Fibroblast of skin of abdomen (primary cell): ENCODE results near the gene ZFYVE16.
"Not testable (repeated sequence)": the region's sequence is repeated elsewhere in the genome, so short reads cannot be mapped to it uniquely, and the experiment has no call there.

Experiments used
- DNase-seq: peaks from one replicate; pipeline ENCODE4 v3.0.0-alpha.2; 2013

ZFYVE16 gene

DNA sequence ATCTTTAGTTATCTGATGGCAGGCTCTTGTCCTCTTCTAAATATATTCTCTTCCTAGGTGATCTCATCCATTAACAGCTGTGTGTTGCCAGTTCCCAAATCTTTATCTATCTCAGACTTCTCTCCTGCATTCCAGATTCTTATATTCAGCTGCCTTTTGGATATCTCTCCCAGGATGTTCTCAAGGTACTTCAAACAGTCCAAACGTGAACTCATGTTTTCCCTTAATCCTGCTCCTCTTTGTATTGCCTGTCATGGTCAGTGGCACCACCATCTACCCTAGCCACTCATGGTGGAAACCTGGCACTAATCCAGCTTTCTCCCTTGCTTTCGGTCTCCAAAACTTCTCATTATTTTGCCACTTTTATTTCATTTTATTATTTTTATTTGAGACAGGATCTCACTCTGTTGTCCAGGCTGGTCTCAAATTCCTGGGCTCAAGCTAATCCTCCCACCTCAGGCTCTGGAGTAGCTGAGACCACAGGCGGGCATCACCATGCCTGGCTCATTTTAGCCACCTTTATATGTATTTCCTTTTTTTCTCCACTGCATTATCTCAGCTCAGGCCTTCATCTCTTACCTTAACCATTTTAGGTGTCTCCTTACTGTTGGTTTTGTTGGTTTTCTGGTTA is 3.8 kb downstream of the ZFYVE16 start:
- no peak for DNase-seq

DNA sequence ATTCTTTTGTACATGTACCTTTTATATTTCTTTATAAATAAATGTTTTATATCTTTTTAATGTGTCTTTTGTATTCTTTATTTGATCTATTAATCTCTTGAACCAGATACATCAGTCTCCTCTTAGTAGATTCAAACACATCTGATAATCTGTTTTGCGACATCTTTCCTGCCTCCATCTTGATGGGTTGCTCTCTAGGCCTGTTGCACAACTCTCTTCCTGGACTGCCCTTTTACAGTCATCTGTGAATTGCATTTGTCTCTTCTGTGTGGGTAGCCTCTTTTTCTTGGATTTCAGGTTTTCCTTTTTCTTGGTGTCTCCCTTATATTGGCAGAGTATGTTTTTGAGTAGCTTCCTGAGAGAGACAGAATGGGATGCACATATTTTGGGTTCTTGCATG is 6.2 kb downstream of the ZFYVE16 start:
- no peak for DNase-seq

DNA sequence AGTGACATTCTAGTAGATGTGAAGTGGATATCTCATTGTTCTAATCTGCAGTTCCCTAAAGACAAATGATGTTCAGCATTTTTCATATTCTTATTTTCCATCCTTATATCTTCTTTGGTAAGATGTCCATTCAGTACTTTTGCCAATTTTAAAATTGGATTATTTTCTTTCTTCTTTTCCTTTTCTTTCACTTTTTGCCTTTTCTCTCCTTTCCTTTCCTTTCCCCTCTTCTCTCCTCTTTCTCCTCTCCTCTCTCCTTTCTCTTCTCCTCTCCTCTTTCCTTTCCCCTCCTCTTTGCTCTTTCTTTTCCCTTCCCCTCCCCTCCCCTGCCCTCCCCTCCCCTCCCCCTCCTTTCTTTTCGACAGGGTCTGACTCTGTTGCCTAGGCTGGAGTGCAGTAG is 10.1 kb downstream of the ZFYVE16 start:
- DNase-seq = no peak

DNA sequence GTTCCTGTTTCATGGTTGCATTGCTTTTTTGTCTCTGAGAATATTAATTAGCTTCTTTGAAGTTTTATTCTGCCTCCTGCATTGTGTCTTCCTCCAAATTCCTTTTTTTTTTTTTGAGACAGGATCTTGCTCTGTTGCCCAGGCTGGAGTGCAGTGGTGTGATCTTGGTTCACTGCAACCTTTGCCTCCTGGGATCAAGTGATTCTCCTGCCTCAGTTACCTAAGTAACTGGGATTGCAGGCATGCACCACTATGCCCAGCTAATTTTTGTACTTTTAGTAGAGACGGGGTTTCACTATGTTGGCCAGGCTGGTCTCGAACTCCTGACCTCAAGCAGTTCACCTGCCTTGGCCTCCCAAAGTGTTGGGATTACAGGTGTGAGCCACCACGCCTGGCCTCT is 16.5 kb downstream of the ZFYVE16 start:
- DNase-seq = not testable (repeated sequence)

DNA sequence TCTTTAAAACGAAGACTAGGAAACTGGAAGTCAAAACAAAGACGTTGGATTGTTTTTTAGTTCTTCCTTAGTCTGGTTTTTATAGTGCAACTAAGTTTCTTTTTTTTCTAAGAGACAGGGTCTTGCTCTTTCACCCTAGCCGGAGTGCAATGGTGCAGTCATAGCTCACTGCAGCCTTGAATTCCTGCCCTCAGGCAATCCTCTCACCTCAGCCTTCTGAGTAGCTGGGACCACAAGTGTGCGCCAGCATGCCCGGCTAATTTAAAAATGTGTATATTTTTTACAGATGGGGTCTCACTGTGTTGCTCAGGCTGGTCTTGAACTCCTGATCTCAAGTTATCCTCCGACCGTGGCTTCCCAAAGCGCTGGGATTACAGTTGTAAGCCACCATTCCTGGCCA is 27.6 kb downstream of the ZFYVE16 start:
- DNase-seq = no peak

DNA sequence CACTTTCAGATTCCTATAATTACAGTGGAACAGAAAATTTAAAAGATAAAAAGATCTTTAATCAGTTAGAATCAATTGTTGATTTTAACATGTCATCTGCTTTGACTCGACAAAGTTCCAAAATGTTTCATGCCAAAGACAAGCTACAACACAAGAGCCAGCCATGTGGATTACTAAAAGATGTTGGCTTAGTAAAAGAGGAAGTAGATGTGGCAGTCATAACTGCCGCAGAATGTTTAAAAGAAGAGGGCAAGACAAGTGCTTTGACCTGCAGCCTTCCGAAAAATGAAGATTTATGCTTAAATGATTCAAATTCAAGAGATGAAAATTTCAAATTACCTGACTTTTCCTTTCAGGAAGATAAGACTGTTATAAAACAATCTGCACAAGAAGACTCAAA is 29.5 kb downstream of the ZFYVE16 start:
- DNase-seq = no peak

DNA sequence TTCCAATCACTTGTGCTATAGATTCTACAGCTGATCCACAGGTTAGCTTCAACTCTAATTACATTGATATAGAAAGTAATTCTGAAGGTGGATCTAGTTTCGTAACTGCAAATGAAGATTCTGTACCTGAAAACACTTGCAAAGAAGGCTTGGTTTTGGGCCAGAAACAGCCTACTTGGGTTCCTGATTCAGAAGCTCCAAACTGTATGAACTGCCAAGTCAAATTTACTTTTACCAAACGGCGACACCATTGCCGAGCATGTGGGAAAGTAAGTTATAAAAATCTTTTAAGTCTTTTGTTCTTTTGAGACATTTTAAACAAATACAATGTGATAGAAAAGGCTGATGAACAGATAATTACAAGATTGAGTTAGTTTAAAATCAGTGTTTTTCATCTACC is 30.9 kb downstream of the ZFYVE16 start:
- DNase-seq = no peak

DNA sequence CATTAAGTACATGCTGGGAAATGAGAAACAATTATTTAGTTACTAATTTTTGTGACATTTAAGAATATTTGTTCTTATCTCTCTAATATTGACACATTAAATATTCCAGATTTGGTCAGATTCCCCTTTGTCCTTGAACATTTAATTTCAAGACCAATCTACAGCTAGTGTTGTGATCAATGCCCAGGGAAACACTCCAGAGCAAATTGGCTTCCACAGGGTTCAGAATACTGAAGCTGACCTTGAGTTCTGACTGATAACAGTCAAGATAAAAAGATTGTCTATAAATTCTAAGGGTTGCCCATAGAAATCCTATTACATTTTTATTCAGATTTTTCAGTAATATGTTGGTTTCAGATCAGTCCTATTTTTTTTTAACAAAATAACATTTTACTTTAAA is 31.3 kb downstream of the ZFYVE16 start:
- DNase-seq = no peak

DNA sequence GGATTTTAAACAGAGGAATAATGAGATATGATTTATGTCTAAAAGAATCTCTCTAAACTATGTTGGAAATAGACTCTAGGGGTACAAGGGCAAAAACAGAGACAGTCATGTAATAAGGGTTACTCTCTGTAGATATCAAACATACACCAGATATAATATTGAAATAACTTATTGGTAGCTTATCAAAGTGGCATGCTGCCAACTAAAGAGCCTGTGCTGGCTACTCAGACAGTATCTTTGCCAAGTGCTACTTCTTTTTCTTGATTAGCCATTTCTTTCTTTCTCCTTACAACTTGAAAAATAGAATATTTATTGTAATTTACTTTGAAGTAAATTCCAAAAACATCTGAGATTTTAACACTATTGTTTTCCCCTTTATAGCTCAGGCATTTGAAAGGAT is 34.9 kb downstream of the ZFYVE16 start:
- DNase-seq = no peak

DNA sequence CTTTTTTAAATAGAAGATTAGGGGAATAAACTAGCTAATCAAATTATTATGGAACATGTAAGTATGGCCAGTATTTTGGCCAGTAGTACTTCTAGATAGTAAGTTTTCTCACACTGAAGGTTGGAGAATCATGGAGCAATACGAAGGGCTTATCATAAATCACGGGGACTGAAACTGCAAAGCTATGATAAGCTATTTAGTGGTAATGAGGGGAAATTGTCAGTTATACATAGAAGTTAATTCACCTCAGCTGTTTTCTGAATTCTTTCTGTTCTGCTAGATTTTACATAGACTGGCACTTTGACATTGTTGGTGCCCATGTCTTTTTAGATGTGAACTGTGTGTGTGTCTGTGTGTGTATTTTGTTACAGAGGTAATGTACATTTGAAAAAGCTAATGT is 45.5 kb downstream of the ZFYVE16 start:
- DNase-seq = no peak

DNA sequence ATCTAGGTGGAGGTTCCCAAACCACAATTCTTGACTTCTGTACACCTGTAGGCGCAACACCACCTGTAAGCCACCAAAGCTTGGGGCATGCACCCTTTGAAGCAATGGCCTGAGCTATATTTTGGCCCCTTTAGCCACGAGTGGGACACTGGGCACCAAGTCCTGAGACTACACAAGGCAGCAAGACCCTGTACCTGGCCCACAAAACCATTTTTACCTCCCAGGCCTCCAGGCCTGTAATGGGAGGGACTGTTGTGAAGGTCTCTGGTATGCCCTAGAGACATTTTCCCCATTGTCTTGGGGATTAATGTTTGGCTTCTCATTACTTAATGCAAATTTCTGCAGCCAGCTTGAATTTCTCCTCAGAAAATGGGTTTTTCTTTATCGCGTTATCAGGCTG is 55.4 kb downstream of the ZFYVE16 start:
- no peak for DNase-seq

DNA sequence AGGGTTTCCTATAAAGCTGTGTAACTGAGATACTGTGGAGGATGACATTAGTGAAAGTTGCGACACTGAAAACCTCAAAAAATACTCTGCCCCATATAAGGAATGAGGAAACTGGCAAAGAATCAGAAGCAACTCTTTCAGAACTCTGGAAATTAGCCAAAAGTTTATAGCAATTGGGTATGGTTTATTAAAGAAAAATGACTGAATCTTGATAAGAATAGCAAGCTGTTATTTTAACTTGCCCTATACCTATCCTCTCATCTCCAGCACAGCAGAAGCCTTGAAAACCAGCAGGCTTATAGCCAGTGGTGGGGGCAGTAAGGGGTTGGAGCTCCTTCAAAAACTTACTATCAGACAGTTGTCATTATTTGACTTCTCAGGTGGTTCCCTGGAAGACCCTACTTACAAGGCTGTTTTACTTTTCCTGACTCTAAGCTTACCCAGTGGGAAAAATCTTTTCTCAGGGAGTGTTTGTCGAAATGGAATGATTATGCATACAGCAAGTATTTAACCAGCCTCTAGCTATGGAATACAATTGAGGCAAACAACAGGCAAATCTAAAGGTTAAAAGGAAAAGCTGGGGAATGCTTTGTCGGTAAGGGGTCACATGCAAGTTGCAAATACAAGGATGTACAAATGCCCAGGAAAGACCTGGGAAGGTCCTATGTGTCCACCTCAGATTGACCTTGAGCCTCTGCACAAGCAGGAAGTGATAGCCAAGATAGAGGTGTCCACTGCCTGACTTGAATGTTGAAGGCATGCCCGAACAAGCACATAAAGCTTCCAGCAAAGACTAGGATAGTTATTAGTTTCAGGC is 59.0 kb downstream of the ZFYVE16 start:
- DNase-seq = peak; percentile 39

DNA sequence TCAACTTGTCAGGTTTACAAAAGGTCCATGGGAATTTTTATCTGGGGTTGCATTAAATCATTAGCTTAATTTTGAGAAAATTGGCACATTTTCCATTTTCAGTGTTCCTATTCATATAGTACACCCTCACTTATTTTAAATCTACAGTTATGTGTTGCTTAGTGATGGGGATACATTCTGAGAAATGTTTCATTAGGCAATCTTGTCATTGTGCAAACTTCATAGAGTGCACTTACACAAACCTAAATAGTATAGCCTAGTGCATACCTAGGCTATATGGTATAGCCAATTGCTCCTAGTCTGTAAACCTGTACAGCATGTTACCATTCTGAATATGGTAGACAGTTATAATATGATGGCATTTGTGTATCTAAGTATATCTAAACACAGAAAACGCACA is 60.3 kb downstream of the ZFYVE16 start:
- DNase-seq = no peak

DNA sequence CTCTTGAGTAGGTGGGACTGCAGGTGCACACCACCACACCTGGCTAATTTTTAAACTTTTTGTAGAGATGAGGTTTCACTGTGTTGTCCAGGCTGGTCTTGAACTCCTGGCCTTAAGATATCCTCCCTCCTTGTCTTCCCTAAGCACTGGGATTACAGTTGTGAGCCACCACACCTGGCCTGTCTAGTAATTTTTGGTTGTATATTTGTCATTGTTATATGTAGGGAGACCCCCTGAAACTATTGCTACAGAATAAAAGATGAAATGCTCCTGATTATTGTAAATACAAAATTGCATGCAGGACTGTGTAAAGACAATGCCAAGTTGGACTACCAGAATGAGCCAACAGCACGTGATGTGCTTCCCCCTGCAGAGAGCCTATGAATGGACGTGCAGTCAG is 62.8 kb downstream of the ZFYVE16 start:
- not testable (repeated sequence) for DNase-seq

DNA sequence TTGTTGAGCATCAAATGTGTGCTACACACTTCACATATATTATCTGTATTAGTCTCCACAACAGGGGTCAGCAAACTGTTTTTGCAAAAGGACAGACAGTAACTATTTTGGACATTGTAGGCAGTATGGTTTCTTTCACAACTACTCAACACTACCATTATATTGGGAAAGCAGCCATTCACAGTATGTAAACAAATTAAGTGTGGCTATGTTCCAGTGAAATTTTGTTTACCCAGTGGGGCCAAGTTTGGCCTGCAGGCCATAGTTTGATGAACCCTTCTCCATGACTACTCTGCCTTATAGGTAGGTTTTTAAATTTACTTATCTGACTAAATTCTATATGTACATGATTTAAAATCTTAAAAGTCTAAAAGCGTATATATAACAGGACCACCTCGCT is 67.1 kb downstream of the ZFYVE16 start:
- no peak for DNase-seq

DNA sequence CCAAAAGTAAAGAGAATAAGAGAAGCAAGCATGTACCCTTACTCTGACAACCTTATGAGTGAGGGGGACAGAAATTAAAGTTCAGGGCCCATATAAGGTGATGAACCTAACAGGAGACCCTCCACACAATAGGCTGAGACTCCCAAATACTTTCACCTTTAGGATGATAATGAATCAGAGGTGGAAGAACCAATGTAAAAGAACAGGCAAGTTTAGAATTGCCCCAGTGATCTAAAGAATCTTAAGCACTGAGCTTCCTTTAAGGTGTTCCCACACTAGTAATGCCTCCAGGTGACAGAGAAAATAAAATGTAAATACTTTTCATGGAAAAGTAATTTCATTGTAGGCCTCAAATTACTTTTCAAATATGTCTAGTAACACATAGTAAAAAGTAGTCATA is 71.8 kb downstream of the ZFYVE16 start:
- no peak for DNase-seq

DNA sequence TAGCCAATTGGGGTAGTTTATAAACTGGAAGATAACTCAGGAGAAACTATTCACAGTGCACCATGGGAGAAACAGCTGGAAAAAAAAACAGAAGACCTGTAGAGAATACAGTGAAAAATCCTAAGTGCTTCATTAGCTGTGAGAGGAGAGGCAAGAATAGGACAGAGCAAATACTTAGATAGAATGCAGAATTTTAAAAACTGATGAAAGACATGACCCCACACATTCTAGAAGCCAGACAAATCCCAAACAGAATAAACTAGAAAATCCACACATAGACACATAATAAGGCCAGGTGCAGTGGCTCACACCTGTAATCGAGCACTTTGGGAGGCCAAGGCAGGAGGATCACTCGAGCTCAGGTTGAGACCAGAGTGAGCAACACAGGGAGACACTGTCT is 72.5 kb downstream of the ZFYVE16 start:
- DNase-seq = no peak

DNA sequence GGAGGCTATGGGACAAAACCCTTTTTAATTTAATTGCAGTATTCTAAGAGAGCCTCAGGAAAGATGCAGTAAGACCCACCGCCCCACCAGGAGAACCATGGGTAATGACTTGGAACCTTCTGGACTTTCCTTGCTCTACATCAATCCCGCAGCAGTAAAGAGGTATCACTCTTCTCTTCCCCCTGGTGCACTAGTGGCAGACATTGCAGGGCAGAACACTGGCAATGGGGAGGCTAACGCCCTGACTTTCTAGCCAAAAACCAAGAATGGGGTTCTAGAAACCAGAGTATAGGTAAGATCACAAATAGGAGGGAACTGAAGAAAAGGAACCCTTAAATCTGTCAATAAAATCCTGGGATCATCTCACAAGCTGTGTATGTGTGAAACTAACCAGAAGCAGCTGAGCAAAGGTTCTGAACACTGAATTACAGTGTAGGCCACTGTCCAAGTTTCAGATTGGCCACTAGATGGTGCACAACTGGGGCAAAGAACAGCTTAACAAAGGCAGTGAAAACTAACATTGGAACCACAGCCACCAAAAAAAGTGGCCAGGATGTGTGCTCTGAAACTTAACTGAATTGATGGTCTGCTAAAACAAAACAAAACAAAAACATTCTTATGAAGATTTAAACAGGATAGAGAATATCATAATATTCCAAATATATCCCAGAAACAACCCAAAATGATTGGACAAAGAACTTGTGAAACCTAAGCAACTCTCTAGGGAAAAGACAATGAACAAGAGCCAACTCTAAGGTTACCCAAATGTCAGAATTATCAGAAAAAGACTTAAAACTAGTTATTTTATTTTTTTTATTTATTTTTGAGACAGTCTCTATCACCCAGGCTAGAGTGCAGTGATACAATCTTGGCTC is 73.4 kb downstream of the ZFYVE16 start:
- peak; percentile 57 for DNase-seq

DNA sequence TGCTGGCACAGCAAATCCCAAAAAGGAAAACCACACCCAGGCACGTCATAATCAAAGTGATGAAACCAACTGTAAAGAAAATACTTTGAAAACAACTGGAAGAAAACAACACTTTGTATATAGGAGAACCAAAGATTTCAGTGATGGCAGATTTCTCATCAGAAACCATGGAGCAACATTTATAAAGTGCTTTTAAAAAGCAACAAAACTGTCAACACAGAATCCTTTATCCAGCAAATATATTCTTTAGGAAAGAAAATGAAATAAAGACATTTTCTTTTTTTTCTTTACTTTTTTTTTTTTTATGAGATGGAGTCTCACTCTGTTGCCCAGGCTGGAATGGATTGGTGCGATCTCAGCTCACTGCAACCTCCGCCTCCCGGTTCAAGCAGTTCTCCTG is 74.7 kb downstream of the ZFYVE16 start:
- DNase-seq = no peak

DNA sequence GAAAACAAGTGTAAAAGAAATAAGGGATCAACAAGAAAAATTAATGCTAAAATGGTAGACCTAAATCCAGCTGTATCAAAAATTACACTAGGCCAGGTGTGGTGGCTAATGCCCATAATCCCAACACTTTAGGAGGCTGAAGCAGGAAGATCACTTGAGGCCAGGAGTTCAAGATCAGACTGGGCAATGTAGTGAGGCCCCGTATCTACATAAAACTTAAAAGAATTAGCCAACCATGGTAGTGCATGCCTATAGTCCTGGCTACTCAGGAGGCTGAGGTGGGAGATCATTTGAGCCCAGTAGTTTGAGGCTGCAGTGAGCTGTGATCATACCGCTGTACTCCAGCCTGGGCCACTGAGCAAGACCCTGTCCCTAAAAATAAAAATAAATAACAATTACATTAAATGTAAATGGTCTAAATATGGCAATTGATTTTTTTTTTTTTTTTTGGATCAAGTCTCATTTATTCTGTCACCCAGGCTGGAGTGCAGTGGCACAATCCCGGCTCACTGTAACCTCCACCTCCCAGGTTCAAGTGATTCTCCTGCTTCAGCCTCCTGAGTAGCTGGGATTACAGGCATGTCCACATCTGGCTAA is 75.9 kb downstream of the ZFYVE16 start:
- no peak for DNase-seq

DNA sequence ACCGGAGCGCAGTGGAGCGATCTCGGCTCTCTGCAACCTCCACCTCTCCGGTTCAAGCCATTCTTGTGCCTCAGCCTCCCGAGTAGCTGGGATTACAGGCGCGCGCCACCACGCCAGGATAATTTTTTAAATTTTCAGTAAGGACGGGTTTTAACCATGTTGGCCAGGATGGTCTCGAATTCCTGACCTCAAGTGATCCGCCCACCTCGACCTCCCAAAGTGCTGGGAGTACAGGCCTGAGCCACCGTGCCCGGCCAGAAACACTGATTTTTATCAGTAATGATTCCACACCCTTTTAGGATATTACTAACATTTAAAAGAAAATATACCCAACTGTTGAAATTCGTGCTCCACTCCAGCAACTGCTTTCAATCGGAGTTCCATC is 79.6 kb downstream of the ZFYVE16 start:
- DNase-seq = no peak

DNA sequence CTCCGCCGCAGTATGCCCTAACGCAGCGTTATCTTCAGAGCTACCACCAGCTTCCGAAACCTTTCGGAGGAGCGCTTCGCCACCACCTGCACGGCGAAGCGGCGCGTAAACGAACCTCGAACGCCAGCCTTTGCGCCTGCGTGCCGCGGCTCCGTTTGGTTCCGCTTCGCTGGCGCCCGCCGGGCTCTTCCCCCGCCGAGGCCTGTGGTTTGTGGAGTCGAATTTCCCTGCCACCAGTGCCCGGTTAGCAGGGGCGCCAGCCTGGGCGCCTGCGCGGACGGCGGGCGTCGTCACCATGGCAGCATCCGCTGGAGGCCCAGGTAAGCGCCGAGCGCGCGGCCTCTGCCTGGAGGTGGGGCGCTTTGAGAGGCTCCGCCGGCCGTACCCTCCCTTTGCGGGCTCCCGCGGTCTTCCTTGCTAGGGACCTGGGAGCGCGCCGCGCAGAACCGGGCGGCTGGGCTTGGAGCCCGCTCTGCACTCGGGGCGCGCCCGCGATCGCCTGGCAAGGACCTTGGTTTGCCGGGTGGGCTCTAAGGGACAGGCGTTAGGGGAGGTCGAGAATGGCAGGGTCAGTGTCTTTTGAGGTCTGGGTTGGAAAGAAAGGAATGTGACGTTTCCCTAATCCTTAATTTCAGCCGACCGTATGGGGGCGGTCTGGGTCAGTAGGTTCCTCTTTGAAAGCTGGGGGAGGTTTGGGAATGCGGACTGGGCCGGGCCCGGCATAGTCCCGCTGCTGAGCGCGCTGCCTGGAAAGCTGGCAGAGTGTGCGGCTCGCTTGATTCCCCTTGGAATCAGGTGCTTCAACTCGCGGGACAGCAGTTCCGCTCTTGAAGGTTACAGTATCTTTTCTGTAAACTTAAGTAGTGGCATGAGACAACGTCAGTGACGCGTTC is 80.2 kb downstream of the ZFYVE16 start, which contains the start of gene FAM151B:
TSS of gene FAM151B (plus strand) at position 272 of the 893 bp plus-strand sequence. CDS start at position 296, 24 bp downstream.
- DNase-seq = peak; percentile 84
